PC-9 (cell line): ENCODE results near the gene ENAH.

ENCODE experiments used
- CTCF ChIP-seq: fragments of 200-600 bp; sonication (generic); conservative IDR thresholded peaks from 2 replicates; pipeline ENCODE4 v1.6.1; 2017; ENCODE audit warnings: mixed run types, antibody characterized with exemption, mild to moderate bottlenecking, moderate library complexity
- EZH2 ChIP-seq: fragments of 200-600 bp; sonication (generic); IDR thresholded peaks from 2 replicates; pipeline ENCODE4 v1.8.0; 2017; ENCODE audit warnings: antibody characterized with exemption, low read depth

- no peak for TF ChIP-seq CTCF
- no peak for TF ChIP-seq EZH2
Observed at GRCh38 chr1:225464851-225465792, 187.8 kb downstream of the ENAH start.
